Keratinocyte (primary cell): ENCODE results near the gene ATRNL1. TPM values are rescaled to one million over a fixed set of nuclear protein-coding genes. Genes with fewer than 3 reads are reported as not detected.
"Not testable (repeated sequence)": the region's sequence is repeated elsewhere in the genome, so short reads cannot be mapped to it uniquely, and the experiment has no call there.

Experiments
- DNase-seq: peaks from one replicate; pipeline ENCODE4 v3.0.0-alpha.2; 2011; ENCODE audit warnings: low read depth, missing footprints, low spot score
- FAIRE-seq: peaks from 2 replicates; lab custom pipeline; 2011; peaks lifted over from hg19 to GRCh38; lab: Jason Lieb, UNC
- H2AFZ ChIP-seq: 2 replicates; pipeline ENCODE4 v1.6.0; 2012; ENCODE audit warnings: low read length, control low read depth, inconsistent platforms; ENCODE audit not compliant: control insufficient read depth
- H3K27ac ChIP-seq: 2 replicates; pipeline ENCODE4 v1.5.1; 2011; ENCODE audit warnings: low read length; ENCODE audit not compliant: control insufficient read depth, insufficient read depth
- H3K27me3 ChIP-seq: 3 replicates; pipeline ENCODE4 v1.6.0; 2011; ENCODE audit warnings: low read length; ENCODE audit not compliant: control insufficient read depth, insufficient read depth; ENCODE audit errors: extremely low read depth
- H3K36me3 ChIP-seq, 2 experiments: 2 replicates in 1 of 2; 3 replicates in 1 of 2; pipeline ENCODE4 v1.5.1; 2011; ENCODE audit warnings: low read length in 2 of 2, mild to moderate bottlenecking in 1 of 2; ENCODE audit not compliant: control insufficient read depth in 2 of 2, insufficient read depth in 2 of 2; ENCODE audit errors: extremely low read depth in 1 of 2
- H3K4me1 ChIP-seq: 3 replicates; pipeline ENCODE4 v1.5.1; 2011; ENCODE audit warnings: low read length; ENCODE audit not compliant: control insufficient read depth, insufficient read depth; ENCODE audit errors: extremely low read depth
- H3K4me2 ChIP-seq: 3 replicates; pipeline ENCODE4 v1.6.0; 2011; ENCODE audit warnings: low read depth, low read length; ENCODE audit not compliant: control insufficient read depth, insufficient read depth; ENCODE audit errors: extremely low read depth
- H3K4me3 ChIP-seq, 3 experiments: fragments of 200-600 bp in 1 of 3; sonication (generic) in 1 of 3; 2 replicates in 2 of 3; 3 replicates in 1 of 3; pipeline ENCODE4 v1.5.1; 2011 to 2016; ENCODE audit warnings: low read length in 3 of 3, mild to moderate bottlenecking in 3 of 3, control low read depth in 2 of 3, inconsistent platforms in 1 of 3, low read depth in 1 of 3, mixed read lengths in 1 of 3, mixed run types in 1 of 3, moderate library complexity in 1 of 3; ENCODE audit not compliant: control insufficient read depth in 2 of 3, insufficient read depth in 2 of 3; ENCODE audit errors: extremely low read depth in 1 of 3
- H3K79me2 ChIP-seq: 2 replicates; pipeline ENCODE4 v1.6.0; 2012; ENCODE audit warnings: low read length; ENCODE audit not compliant: control insufficient read depth, insufficient read depth
- H3K9ac ChIP-seq: 3 replicates; pipeline ENCODE4 v1.6.0; 2011; ENCODE audit warnings: low read length; ENCODE audit not compliant: control insufficient read depth, insufficient read depth; ENCODE audit errors: extremely low read depth
- H3K9me1 ChIP-seq: 3 replicates; pipeline ENCODE4 v1.6.0; 2011; ENCODE audit warnings: low read length; ENCODE audit not compliant: control insufficient read depth, insufficient read depth; ENCODE audit errors: extremely low read depth
- H3K9me3 ChIP-seq: 2 replicates; pipeline ENCODE4 v1.5.1; 2012; ENCODE audit warnings: low read depth, low read length; ENCODE audit not compliant: control insufficient read depth
- H4K20me1 ChIP-seq: 3 replicates; pipeline ENCODE4 v1.6.0; 2011; ENCODE audit warnings: low read length; ENCODE audit not compliant: control insufficient read depth, insufficient read depth; ENCODE audit errors: extremely low read depth
- EZH2 ChIP-seq: IDR thresholded peaks from one replicate; pipeline ENCODE4 v1.6.1; 2012; ENCODE audit warnings: inconsistent platforms, mild to moderate bottlenecking, low read length, moderate library complexity
- dilution Hi-C: fragments of 300-500 bp; cut with MboI; formaldehyde crosslinking; loops from one replicate; pipeline ENCODE4 v1.7.0; 2020; ENCODE audit warnings: low sequenced_read_pairs; ENCODE audit not compliant: extremely low pct_ligation_motif_present
- polyA plus RNA-seq, 5 experiments: library from polyadenylated mRNA; depleted of rRNA in 3 of 5; stranded (reverse) in 3 of 5; stranded (forward) in 1 of 5; unstranded in 1 of 5; fragments of >200 nt; gene quantifications; 1 replicate in 1 of 5; 2 replicates in 3 of 5; 3 replicates in 1 of 5; pipeline versions ENCODE4 v1.2.1 to v1.2.3, GENCODE V29; 2011 to 2012; ENCODE audit warnings: missing spikeins in 2 of 5, low read depth in 1 of 5, low replicate concordance in 1 of 5
- TF ChIP-seq, protein P1 (sequence below), 3 experiments: IDR thresholded peaks in 1 of 3; conservative IDR thresholded peaks in 1 of 3; optimal IDR thresholded peaks in 1 of 3; 2 replicates in 2 of 3; 3 replicates in 1 of 3; pipeline versions ENCODE3 to v1.5.1; 2011; ENCODE audit warnings: low read length in 3 of 3, mild to moderate bottlenecking in 3 of 3, moderate library complexity in 2 of 3, control low read depth in 1 of 3, inconsistent platforms in 1 of 3; ENCODE audit not compliant: insufficient read depth in 2 of 3; ENCODE audit errors: extremely low read depth in 1 of 3

Gene ATRNL1
- polyA plus RNA-seq, 1 donor (not counting 4 experiments of a cell fraction or from before 2014, with no cell fraction given): 0.07 TPM

DNA sequence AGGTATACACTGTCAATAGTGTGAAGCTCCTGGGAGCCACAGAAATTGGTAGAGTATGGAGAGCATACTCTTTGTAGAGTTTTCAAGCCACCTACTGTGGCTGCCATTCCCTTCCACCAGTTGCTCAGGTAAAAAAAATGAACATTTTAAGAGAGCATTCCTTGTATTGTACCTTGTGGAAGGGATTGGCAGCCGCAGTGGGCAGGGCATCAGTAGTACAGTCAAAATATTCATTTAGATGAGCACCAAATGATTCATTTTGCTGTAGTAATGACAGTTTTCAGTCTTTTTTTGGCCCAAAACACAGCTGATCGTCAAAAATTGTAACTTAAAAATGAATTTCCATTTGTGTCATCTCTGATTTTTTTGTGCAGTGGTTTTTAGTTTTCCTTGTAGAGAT, 304.9 kb downstream of the ATRNL1 start:
- H3K9ac ChIP-seq: no peak overlapping the region
- no peak for TF ChIP-seq EZH2
- TF ChIP-seq, protein P1, sequence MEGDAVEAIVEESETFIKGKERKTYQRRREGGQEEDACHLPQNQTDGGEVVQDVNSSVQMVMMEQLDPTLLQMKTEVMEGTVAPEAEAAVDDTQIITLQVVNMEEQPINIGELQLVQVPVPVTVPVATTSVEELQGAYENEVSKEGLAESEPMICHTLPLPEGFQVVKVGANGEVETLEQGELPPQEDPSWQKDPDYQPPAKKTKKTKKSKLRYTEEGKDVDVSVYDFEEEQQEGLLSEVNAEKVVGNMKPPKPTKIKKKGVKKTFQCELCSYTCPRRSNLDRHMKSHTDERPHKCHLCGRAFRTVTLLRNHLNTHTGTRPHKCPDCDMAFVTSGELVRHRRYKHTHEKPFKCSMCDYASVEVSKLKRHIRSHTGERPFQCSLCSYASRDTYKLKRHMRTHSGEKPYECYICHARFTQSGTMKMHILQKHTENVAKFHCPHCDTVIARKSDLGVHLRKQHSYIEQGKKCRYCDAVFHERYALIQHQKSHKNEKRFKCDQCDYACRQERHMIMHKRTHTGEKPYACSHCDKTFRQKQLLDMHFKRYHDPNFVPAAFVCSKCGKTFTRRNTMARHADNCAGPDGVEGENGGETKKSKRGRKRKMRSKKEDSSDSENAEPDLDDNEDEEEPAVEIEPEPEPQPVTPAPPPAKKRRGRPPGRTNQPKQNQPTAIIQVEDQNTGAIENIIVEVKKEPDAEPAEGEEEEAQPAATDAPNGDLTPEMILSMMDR (optimal IDR thresholded peaks at IDR 0.05 in 1 of 3, IDR thresholded peaks at IDR 0.05 in 1 of 3, conservative IDR thresholded peaks at IDR 0.05 in 1 of 3; ENCODE audit: extremely low read depth in 1 of 3, insufficient read depth in 2 of 3, low read length in 3 of 3): no peak
- no peaks in the 10 kb centered on the region for H3K9me3 ChIP-seq
- no peak overlapping the region for H3K27ac ChIP-seq
- no peak for FAIRE-seq
- no peaks in the 10 kb centered on the region for H4K20me1 ChIP-seq
- no peaks in the 10 kb centered on the region for H3K27me3 ChIP-seq
- H3K4me2 ChIP-seq: no peak overlapping the region
- dilution Hi-C loops: no loop called here
- no peak overlapping the region for H2AFZ ChIP-seq
- no peak overlapping the region for H3K4me3 ChIP-seq
- no peaks in the 10 kb centered on the region for H3K79me2 ChIP-seq
- no peaks in the 10 kb centered on the region for H3K9me1 ChIP-seq
- no peak for DNase-seq
- no peaks in the 10 kb centered on the region for H3K36me3 ChIP-seq
- H3K4me1 ChIP-seq: no peaks in the 10 kb centered on the region

DNA sequence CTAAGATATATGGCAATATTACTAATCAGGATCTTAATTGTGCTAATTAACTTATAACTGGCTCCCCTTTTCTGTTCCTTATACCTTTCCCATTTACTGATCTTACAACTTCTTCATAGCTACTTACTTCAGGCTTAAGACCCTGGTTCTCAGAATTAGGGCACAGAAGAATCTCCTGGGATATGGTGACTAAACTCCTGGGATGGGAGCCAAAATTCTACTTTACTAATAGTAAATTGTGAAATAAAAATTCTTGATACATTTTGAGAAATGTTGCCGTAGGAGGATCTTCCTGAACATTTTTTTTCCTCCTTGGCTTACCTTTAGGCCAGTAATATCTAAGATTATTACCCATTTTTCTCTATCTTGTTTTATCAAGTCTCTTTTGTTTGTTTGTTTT, 309.5 kb downstream of the ATRNL1 start:
- H3K79me2 ChIP-seq: no peaks in the 10 kb centered on the region
- H3K27me3 ChIP-seq: no peaks in the 10 kb centered on the region
- H2AFZ ChIP-seq: no peak overlapping the region
- H3K36me3 ChIP-seq: no peaks in the 10 kb centered on the region
- no peaks in the 10 kb centered on the region for H3K9me1 ChIP-seq
- H4K20me1 ChIP-seq: no peaks in the 10 kb centered on the region
- H3K9ac ChIP-seq: no peak overlapping the region
- no peak for FAIRE-seq
- no peak overlapping the region for H3K27ac ChIP-seq
- DNase-seq: no peak
- TF ChIP-seq, protein P1 (optimal IDR thresholded peaks at IDR 0.05 in 1 of 3, IDR thresholded peaks at IDR 0.05 in 1 of 3, conservative IDR thresholded peaks at IDR 0.05 in 1 of 3; ENCODE audit: extremely low read depth in 1 of 3, insufficient read depth in 2 of 3, low read length in 3 of 3): no peak
- no peak for TF ChIP-seq EZH2
- H3K4me2 ChIP-seq: no peak overlapping the region
- no peaks in the 10 kb centered on the region for H3K4me1 ChIP-seq
- dilution Hi-C loops: no loop called here
- no peaks in the 10 kb centered on the region for H3K9me3 ChIP-seq
- H3K4me3 ChIP-seq: no peak overlapping the region

DNA sequence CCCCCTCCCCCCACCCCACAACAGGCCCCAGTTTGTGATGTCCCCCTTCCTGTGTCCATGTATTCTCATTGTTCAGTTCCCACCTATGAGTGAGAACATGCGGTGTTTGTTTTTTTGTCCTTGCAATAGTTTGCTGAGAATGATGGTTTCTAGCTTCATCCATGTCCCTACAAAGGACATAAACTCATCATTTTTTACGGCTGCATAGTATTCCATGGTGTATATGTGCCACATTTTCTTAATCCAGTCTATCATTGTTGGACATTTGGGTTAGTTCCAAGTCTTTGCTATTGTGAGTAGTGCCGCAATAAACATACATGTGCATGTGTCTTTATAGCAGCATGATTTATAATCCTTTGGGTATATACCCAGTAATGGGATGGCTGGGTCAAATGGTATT, 312.7 kb downstream of the ATRNL1 start:
- FAIRE-seq, H3K27ac ChIP-seq, H3K27me3 ChIP-seq, H3K9me3 ChIP-seq, dilution Hi-C loops, H2AFZ ChIP-seq, H3K36me3 ChIP-seq, H3K79me2 ChIP-seq, H3K9ac ChIP-seq, H3K9me1 ChIP-seq, H3K4me2 ChIP-seq, H3K4me3 ChIP-seq, H3K4me1 ChIP-seq, H4K20me1 ChIP-seq, DNase-seq: not testable (repeated sequence)
